ENCODE results near the gene PKHD1. TPM values are rescaled to one million over a fixed set of nuclear protein-coding genes. Genes with fewer than 3 reads are reported as not detected.

The PKHD1 gene
- total RNA-seq, 1 donor from 2014 or later, result 67.1 TPM

DNA sequence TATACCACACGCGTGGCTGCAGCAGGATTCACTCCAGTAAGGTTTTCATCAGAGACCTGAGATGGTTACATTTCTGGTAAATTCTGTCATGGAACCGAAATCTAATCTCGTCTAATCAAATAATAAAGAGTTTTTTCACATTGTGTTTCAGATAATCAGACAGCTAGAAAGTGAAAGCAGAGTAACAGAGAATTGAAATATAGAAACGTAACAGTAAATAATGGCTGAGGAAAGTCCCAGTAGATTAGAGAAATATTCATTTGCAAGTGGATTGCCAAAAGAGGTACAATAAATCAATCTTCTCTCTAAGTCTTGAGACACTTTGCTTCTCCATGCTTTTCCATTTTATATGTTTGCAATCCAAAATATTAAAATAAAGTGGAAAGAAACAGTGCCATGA lies 42.4 kb downstream of the PKHD1 start:
- no peak for DNase-seq (ENCODE audit: low read depth)

DNA sequence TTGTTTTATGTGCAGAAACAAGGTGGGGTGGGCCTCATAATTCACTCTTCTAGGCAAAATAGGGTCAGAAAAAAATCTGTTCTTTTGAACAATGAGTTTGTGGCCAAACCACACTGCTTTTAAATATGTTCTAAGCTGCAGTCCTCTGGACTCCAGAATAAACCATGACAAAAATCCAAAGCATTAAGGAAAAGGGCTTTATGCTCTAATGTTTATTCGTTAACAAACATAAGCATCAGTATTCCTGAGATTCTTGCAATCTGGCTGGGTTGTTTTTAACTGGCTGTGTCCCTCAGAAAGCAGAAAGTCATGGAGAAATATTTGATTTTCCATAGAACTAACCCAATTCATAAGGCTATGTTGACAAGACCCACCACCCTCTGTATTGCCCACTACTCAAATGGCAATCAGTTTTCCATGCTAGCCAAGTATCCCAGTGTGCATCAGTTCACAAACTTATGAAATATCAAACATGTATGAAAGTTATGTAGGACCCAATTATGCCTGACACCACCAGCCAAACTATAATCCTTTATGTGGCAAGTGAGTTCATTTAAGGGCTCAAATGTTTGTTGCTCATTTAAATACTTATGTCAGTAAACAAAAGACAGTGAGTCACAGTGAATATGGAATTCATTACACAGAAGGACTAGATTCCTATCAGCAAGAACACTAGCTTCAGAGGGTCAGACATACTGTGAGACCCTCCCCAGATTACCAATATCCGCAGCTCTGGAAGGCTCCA lies 45.1 kb downstream of the PKHD1 start:
- DNase-seq (ENCODE audit: low read depth), result no peak

DNA sequence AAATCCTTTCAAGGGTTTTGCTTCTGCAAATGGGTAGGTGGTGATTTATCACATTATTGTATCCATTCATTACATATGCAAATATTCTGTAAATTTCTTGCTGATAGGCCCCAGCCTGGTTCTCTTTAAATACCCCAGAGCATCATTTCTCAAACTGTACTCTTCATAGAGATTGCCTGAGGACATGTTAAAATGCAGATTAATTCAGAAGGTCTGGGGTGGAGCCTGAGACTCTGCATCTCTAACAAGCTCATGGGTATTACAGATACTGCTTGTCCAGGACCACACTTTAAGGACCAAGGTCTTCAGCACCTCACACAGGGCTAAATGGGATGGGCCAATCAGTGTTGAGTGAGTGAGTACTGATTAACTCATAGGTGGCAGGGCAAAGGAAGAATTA lies 46.3 kb downstream of the PKHD1 start:
- DNase-seq (ENCODE audit: low read depth), result no peak

DNA sequence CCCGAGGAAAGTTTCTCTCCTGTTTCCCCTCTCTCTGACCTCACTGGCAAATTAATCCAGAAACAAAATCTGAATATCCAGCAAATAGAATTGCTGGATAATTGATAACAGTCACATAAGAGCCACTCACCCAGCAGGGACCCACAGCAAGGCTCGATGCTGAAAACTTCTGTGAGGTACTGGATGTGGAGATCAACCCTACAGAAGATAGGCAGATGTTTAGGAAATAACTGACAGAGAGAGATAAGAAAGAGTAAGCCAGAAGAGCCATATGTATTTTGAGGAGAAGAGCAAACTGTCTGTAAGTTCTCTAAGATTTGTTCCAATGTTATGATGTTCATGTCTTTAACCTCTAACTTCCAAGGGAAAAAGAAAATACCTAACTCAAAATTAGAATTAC lies 59.7 kb downstream of the PKHD1 start:
- no peak for DNase-seq (ENCODE audit: low read depth)

DNA sequence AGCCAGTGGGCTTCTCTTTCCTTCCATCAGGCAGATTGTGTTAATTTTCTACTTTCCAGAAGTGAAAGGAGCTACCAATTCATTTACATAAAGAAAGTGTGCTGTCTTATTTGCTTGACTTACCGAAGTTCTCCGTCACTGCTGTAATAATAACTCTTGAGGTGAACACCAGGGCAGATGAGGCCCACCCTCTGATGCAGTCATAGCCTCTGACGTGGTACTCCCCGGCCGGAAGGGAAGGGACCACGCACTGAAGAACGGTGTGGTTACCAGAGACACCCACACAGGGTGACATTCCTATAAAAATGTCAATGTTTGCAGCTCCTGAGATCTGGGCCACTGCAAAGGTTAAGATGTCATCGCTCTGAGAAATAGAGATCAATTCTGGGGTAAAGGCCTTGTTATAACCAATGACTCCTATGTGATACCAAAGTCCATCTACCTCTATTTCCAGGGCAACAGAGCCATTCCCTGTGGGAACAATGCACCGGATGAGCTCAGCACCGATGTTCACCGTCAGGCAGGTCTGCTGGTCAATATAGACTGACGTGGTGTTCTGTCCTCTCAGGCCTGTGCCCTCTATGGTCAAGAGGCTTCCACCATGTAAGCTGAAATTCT lies 62.9 kb downstream of the PKHD1 start:
- DNase-seq (ENCODE audit: low read depth), result no peak

DNA sequence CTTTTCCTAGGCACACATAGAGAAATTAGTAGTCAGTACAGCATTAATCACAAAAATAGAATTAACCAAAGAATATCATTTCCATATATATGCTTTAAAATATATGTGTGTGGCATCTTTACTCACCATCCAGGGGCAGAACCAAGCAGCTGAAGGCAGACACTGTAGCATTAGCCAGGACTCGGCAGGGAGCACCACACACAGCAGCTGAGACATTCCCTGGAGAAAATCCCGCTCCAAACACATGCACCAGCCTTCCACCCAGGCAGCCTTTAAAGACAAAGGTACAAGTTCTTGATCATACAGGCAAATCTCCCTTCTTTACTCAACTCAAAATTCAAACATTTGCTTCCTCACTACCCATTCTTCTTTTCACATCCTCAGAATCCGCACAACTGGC lies 64.7 kb downstream of the PKHD1 start:
- DNase-seq (ENCODE audit: low read depth), result no peak

DNA sequence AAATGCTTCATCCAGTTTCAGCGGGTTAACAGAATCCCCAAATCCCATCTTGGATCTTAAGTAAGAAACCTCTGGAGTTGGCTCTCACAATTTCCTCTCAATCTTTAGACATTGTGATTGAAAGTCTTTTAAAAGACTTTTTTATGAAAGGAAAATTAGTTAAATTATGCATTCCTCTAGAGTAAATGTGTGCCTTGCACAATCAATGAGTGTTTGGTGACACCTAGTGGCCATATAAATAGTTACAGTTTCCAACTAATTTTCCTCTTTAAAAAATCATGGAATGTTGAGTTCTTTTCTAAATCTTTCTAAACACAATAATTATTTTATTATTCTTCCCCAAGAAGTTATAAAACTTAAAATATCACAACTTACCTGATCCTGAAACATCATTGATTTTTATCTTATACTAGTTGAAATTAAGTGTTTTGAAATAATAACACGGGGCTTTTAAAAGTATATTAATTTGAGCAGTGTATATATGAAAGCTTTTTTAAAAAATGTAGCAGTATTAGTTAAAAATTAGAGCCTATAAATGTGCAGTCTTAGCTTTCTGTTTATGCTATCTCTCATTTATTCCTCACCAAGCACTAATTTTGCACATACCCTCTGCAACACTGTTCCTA lies 66.4 kb downstream of the PKHD1 start:
- peak; percentile 40 for DNase-seq (ENCODE audit: low read depth)

DNA sequence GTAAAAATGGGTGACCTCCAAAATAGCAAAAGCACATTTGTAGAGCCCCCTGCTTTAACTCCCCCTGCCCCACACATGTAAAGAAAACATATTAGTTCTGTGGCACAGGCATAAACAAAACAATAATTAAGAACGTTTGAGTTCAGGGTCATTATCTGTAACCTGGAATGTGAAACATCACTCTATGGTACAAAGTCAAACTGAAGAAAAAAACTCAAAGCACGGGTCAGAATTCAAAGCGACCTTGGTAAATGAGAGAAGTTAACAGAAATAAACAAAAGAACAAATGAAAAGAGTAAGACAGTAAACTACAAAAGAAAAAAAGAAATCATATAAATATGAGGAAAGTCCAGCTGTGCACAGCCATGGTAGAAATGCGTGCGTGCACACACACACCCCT lies 67.5 kb downstream of the PKHD1 start:
- no peak for DNase-seq (ENCODE audit: low read depth)

DNA sequence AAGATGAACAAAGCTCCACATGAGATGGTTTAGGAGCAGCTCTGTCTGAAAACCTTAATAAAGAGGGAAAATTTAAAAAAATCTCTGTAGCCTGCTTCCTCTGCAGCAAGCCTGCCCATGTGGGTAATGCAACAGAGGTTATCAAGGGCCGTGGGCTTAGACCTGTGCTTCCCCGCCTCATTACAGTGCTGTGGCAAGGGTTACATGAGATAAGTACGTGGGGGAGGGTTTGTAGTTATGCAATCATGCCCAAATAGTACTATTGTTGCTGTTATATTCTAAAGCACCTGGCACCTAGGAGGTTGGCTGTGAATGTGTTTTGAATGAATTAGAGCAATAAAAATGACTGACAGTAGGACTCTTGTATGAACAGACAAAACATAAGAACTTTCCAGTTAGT lies 68.3 kb downstream of the PKHD1 start:
- DNase-seq (ENCODE audit: low read depth), result peak; percentile 48

DNA sequence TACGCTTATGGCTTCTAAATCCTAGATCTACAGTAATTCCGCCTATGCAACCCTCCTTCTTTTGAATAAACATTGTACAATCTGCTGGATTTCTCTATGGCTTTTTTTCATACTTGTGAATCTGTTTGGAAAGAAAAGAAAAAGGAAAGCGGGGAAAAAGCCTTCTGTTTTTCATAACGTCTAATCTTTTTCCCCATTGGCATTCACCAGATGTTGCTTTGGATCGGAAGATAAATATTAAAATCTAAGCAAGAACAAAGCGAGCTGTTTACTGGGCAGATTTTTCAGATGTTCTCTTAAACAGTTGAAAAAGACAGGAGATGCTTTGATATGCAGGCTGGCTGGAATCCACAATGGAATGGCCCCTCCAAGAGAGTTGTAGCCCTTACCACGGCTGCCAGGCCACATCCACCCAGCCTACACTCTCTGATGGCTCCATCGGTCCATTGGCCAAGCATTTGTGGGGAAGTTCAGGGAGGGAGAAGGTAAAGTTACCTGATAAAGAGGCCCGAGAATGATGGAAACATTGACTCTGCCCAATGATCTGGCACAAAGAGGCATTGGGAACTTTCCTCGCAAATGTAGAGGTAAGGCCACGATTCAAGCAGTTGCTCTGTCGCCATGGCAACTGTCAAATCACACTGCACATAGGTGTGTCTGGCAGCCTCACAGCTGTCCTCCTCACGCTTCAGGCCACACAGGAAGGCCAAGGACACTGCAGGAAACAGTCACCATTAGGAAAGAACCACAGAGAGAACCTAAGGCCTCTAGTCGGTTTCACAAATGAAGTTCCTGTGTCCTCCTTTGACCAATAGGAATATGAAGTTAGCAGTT lies 70.3 kb downstream of the PKHD1 start:
- no peak for DNase-seq (ENCODE audit: low read depth)

DNA sequence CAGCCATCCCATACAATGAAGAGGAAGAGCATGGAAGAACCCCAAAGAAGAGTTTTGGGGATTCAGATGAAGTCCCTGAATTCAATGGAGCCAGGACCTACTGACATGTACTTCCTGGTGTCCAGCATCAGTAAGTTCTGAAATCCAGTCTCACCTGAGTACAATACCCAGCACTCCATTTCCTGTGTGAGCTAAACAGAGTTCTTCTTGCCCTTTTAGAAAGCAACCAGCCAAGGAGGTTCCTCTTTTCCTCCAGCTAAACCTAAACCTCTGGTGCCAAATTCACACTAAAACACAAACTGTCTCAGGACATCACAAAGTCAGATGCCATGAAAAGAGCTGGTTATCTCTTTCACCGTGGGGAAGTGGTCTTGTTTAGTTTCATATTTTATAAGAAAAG lies 71.5 kb downstream of the PKHD1 start:
- DNase-seq (ENCODE audit: low read depth), result no peak

DNA sequence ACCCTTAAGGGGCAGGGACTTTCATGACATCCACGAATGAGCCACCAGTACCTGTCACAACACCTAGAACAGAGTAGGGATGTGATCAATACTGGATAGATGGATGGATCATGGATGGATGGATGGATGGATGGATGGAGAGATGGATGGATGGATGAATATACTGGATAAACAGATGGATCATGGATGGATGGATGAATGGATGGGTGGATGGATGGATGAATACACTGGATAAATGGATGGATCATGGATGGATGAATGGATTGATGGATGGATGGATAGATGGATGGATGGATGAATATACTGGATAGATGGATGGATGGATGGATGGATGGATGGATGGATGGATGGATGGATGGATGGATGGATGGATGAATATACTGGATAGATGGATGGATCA lies 73.0 kb downstream of the PKHD1 start:
- no peak for DNase-seq (ENCODE audit: low read depth)

DNA sequence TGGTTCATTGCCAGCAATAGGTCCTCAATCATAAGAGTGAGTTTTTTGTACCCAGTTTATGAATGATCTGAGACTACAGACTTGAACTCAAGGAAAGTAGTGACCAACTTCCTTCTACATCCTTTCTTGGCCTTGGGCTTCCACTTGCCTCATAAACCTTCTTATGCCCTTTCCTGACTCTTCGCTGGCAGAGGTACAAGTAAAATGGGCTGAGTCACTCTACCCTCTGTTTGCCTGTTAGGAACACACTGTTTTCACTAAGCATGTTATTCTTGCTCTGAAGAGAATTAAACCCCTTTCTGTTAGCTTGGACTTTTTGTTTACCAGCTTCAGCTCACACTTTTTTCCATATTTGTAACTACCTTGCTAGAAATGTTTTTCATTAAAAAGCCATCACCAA lies 74.4 kb downstream of the PKHD1 start:
- DNase-seq (ENCODE audit: low read depth), result peak; percentile 97

DNA sequence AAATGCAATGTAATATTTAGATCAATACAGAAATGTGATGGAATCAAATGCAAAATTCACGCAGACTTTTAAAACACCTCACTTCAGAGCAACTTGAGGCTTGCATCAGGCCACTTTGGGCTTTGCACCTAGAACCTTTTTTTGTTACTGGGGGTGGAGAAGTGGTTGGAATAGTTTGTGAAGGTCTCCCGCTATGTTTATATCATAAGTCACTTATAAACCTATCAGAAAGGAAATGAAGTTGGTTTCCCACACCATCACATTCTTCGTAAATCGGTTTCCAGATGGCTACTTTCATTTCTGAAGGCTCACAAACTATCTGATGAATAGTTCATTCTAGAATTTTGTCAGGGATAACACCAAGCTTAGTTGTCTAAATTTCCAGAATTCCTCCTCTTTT lies 74.8 kb downstream of the PKHD1 start:
- DNase-seq (ENCODE audit: low read depth), result peak; percentile 57

DNA sequence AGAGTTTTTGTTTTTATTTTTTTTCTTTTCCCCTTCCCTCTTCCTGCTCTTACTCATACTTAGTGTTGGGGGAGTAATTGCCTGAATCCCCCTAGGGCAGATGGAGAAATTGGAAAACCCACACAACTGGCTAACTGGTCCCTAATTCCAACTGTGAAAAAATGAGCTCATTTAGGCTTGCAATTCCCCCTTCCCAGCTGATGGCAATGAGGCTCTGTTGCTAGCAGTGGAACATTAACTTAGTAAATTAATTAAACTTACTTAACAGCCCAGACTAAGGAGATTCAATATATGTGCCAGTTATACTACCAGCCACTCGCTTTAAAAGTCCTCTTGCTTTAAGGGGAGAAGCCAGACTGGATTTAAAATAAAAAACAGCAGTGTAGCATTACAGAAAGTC lies 76.6 kb downstream of the PKHD1 start:
- peak; percentile 82 for DNase-seq (ENCODE audit: low read depth)

DNA sequence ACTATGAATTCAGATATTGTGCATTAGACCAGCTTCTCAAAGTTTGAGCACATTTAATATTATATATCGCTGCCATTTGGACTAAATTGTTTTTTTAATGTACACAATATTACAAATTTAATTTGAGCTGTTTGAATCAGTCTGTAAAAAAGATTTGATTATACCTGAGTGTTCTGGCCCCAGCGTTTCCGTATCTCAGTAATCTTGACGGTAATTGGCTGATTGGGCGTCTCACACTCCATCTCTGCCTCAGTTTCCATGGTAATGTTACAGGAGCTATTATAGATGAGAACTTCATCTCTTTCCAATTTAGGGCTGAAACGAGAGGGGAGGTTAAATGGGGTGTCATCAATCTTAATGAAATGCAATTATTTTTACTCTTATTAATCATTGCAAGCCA lies 77.3 kb downstream of the PKHD1 start:
- DNase-seq (ENCODE audit: low read depth), result no peak

DNA sequence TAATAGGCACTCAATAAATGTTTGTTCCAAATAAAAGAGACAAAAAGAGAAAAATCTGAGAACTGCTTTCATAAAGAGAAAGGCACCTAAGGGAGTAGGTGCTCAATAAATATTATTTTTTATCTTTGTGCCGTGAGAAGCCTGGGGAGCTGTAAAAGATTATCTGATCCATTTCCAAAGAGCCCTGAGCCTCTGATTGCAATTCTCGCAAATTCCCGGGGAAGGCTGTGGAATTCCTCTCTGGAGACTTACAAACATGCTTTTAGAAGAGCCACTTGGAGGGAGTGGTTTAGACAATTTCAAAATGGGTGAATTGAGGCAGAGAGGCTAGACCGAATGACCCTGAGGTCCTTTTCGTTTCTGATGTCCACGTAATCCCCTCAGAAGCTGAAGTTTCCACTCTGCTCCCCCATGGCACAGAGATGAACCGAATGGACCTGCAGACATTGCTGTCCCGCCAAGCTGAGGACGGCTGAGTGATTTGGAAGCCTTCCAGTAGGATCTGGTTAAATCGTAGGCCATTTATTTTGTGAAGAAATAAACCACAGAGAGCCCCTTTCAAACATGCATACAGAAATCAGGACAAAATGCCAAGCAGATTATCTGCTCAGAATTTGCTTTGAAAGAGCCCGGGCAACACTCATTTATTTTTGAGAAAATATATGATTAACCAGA lies 77.8 kb downstream of the PKHD1 start:
- DNase-seq (ENCODE audit: low read depth), result peak; percentile 73

DNA sequence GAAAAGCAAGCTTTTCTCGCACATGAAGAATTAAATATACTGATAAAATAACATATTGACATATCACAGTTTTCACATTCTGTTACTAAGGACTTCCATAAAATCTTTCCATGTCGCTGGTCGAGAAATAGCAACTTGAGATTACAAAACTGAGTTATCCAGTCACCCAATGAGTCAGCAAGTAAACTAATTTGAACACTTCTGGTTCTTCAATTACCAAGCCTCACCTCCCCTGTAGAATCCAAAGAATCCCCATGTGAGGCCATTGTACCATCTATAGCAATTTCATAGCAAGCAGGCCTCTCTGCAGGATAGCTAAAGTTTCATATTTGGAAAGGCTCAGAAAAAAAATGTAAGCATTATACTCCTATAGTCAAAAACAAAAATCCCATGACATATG lies 87.3 kb downstream of the PKHD1 start:
- DNase-seq (ENCODE audit: low read depth), result peak; percentile 94

DNA sequence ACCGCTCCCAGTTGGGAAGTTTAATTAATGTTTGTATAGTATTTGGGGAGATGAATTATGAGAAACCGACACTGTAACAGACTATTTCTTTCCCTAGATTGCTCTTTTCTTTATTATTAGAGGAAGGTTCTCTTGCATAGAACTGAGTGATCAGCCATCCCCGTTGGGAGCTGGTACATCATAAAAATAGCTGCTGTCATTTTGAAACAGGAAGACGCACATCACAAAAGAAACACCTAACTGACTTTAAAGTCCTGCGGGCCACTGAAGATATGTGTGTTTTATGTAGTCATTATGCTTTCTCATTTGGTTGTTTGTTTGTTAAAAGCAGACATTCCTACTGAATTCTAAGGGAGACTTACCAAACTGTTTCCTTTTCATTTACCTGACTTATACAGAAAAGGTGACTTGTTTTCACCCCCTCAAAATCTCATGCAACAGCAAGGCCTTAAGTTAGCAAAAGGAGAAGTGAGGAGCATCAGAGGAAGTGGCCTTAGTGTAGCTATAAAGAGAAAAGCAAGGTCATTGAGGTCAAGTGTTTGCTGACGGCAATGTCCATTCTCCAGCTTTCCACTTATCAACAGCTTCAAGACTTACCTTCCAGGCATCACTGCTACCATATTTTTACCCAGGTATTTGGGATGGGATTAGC lies 91.0 kb downstream of the PKHD1 start:
- DNase-seq (ENCODE audit: low read depth), result no peak

DNA sequence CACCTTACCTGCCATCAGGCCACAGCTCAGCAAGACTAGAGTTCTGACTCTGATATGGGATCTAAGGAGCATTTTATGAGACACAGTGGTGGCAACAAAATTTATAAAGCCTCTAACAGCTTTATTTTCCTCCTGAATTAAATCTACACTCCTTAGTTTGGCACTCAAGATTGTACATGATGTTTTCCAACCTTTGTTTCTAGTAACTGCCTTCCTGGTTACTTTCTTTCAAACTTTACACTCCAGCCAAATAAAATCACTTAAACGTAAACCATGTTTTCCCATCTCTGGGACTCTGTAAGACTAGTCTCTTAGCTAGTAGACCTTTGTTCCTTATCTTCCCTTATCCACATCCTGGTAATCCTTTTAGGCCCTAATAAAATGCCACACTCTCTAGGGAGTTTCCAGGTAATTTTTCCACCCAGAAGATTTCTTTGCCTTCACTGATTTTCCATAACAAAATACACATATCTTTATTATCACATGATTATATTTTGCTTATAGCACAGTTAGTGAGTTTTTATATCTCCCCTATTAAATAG lies 92.1 kb downstream of the PKHD1 start:
- DNase-seq (ENCODE audit: low read depth), result no peak

DNA sequence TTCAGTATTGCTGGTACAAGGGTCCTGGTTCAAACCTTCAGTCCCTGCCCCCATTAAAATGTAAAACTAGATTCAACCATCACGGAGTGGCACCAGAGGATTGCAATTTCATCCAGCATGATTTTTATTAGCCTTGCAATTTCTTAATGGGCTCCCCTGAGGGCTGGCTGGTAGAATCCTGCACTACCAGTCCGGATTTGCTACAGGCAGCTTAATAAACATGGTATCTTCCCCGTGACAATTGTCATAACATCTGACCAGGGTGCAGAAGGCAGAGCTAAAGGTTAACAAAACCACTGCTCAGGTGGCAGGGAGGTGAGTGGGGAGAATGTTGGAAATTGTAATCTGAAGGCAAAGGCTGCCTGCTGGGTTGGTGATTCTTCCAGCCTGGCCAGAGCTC lies 94.5 kb downstream of the PKHD1 start:
- no peak for DNase-seq (ENCODE audit: low read depth)
